Liver (tissue), 3 donors: ENCODE measurements around the gene DCAF4.

ENCODE experiments used
- EGR1 ChIP-seq, 2 donors: IDR thresholded peaks; 2 replicates each; pipeline ENCODE4 v1.6.1; 2016 to 2018; ENCODE audit warnings: antibody characterized with exemption in 2 of 2, low read depth in 2 of 2
- FOXA1 ChIP-seq: IDR thresholded peaks from 2 replicates; pipeline ENCODE4 v1.6.1; 2016; ENCODE audit warnings: antibody characterized with exemption
- GABPA ChIP-seq, 2 donors: IDR thresholded peaks in 1 of 2; conservative IDR thresholded peaks in 1 of 2; 2 replicates each; pipeline ENCODE4 v1.6.1; 2016; ENCODE audit warnings: antibody characterized with exemption in 2 of 2, mild to moderate bottlenecking in 1 of 2, moderate library complexity in 1 of 2
- JUND ChIP-seq, 2 donors: IDR thresholded peaks; 2 replicates each; pipeline ENCODE4 v1.6.1; 2016; ENCODE audit warnings: antibody characterized with exemption in 2 of 2
- RAD21 ChIP-seq, 2 donors: IDR thresholded peaks; 2 replicates each; pipeline ENCODE4 v1.6.1; 2016; ENCODE audit warnings: antibody characterized with exemption in 2 of 2, mild to moderate bottlenecking in 2 of 2
- RXRA ChIP-seq, 2 donors: IDR thresholded peaks; 2 replicates each; pipeline ENCODE4 v1.6.1; 2017 to 2018; ENCODE audit warnings: antibody characterized with exemption in 2 of 2, mild to moderate bottlenecking in 1 of 2
- SP1 ChIP-seq: IDR thresholded peaks from 2 replicates; pipeline ENCODE4 v1.6.1; 2018; ENCODE audit warnings: antibody characterized with exemption, mild to moderate bottlenecking
- TAF1 ChIP-seq: conservative IDR thresholded peaks from 2 replicates; pipeline ENCODE4 v1.6.1; 2016; ENCODE audit warnings: antibody characterized with exemption, mild to moderate bottlenecking
- TF ChIP-seq, protein P1 (sequence below): fragments of 150-350 bp; IDR thresholded peaks from 2 replicates; pipeline ENCODE4 v1.5.1; 2017; ENCODE audit warnings: improper control_type of control experiment, low read depth, low read length; ENCODE audit not compliant: missing input control
- TF ChIP-seq, protein P2 (sequence below): IDR thresholded peaks from 2 replicates; pipeline ENCODE4 v1.6.1; 2016; ENCODE audit warnings: antibody characterized with exemption
- TF ChIP-seq, protein P3 (sequence below): IDR thresholded peaks from 2 replicates; pipeline ENCODE4 v1.6.1; 2016; ENCODE audit warnings: antibody characterized with exemption
- donor health status: healthy.
- donor health status: healthy.

DNA sequence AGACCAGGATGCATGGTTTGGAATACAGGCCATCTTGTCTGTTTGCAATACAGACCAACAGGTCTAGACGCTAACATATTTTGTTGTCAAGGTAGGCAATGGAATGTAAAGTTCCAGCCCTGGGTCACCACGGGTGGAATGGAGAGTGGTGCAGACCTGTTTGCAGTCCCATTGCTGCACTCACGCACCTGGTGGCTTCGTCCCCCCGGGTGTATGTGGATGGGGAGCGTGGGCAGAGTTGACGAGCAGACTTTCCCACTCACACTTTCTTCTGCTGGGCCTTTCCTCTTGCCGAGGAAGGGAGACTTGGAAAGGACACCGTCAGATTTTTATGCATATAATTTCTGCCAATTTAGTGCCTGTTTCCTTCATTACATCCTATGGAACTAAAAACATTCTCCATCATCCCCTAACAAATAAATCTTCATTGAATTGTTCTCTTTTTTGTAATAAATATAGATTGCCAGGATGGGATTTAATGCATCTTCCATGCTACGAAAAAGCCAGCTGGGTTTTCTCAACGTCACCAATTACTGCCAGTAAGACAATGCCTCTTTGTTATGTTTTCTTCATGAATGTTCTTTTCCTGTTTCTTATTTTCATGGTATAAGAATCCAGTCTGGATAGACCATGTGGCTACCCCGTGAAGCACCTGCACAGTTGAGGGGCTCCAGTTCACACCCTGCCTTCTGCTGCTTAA is 15.2 kb downstream of the DCAF4 start:
- TF ChIP-seq, protein P1, sequence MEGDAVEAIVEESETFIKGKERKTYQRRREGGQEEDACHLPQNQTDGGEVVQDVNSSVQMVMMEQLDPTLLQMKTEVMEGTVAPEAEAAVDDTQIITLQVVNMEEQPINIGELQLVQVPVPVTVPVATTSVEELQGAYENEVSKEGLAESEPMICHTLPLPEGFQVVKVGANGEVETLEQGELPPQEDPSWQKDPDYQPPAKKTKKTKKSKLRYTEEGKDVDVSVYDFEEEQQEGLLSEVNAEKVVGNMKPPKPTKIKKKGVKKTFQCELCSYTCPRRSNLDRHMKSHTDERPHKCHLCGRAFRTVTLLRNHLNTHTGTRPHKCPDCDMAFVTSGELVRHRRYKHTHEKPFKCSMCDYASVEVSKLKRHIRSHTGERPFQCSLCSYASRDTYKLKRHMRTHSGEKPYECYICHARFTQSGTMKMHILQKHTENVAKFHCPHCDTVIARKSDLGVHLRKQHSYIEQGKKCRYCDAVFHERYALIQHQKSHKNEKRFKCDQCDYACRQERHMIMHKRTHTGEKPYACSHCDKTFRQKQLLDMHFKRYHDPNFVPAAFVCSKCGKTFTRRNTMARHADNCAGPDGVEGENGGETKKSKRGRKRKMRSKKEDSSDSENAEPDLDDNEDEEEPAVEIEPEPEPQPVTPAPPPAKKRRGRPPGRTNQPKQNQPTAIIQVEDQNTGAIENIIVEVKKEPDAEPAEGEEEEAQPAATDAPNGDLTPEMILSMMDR, result no peak
- TF ChIP-seq TAF1 (no peak), EGR1 (IDR thresholded peaks at IDR 0.05; ENCODE audit: low read depth in 2 of 2) (no peak), SP1 (no peak), FOXA1 (no peak), JUND (IDR thresholded peaks at IDR 0.05) (no peak), RXRA (IDR thresholded peaks at IDR 0.05) (no peak), RAD21 (IDR thresholded peaks at IDR 0.05) (no peak), GABPA (IDR thresholded peaks at IDR 0.05 in 1 of 2, conservative IDR thresholded peaks at IDR 0.05 in 1 of 2) (no peak)
- TF ChIP-seq, protein P2, sequence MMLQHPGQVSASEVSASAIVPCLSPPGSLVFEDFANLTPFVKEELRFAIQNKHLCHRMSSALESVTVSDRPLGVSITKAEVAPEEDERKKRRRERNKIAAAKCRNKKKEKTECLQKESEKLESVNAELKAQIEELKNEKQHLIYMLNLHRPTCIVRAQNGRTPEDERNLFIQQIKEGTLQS, result no peak
- TF ChIP-seq, protein P3, sequence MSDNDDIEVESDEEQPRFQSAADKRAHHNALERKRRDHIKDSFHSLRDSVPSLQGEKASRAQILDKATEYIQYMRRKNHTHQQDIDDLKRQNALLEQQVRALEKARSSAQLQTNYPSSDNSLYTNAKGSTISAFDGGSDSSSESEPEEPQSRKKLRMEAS, result no peak
